Right lung (tissue), 10 donors: ENCODE results near the gene KCNJ10. TPM values are rescaled to one million over a fixed set of nuclear protein-coding genes. Genes with fewer than 3 reads are reported as not detected.
"Not testable (repeated sequence)": the region's sequence is repeated elsewhere in the genome, so short reads cannot be mapped to it uniquely, and the experiment has no call there.

Experiments
- DNase-seq, 2 donors: peaks; one replicate each; pipeline ENCODE4 v3.0.0-alpha.2; 2013
- long read RNA-seq, 8 donors: transcript quantifications; one replicate each; lab custom pipeline, GENCODE V29; 2026
- polyA plus RNA-seq, 5 donors: library from polyadenylated mRNA; unstranded; fragments of 120-200 nt; gene quantifications; one replicate each; pipeline versions ENCODE4 v1.2.1 to v1.2.3, GENCODE V29; 2013; ENCODE audit warnings: inconsistent platforms in 1 of 5, low replicate concordance in 1 of 5; ENCODE audit not compliant: insufficient read length in 5 of 5, insufficient read depth in 1 of 5

Gene KCNJ10
- polyA plus RNA-seq = under 1 TPM; 0.13 to 0.61 (median 0.37) TPM
- long read RNA-seq, donor 1 = 0 reads
- long read RNA-seq, donor 2 = 0 reads
- long read RNA-seq, donor 3 = 0 reads
- long read RNA-seq, donor 4 = 0 reads
- long read RNA-seq, donor 5 = 0 reads
- long read RNA-seq, donor 6 = 0 reads
- long read RNA-seq, donor 7 = 0 reads
- long read RNA-seq, donor 8 = 0 reads

GRCh38 chr1:160069460-160070231 is at the start of gene KCNJ10:
TSS of gene KCNJ10 (minus strand) at chr1:160070160. CDS start at chr1:160042532, 27,628 bp downstream.
- DNase-seq = no peak

- no peak for DNase-seq
Observed at GRCh38 chr1:160118928-160119327, 49.0 kb upstream of the KCNJ10 start.

GRCh38 chr1:160117709-160118183 is 47.8 kb upstream of the KCNJ10 start:
- peak; percentile 75 to 79 for DNase-seq

- no peak for DNase-seq
Observed at GRCh38 chr1:160117300-160117699, 47.3 kb upstream of the KCNJ10 start.

- DNase-seq = no peak
Observed at GRCh38 chr1:160116283-160117147, 46.6 kb upstream of the KCNJ10 start.

- DNase-seq = no peak
Observed at GRCh38 chr1:160115545-160116282, 45.8 kb upstream of the KCNJ10 start, which contains the start of gene ATP1A2. TSS of gene ATP1A2 (plus strand) at chr1:160115759. CDS start at chr1:160115862, 103 bp downstream.

- DNase-seq = no peak
Observed at GRCh38 chr1:160114085-160114484, 44.1 kb upstream of the KCNJ10 start.

GRCh38 chr1:160113407-160113806 is 43.4 kb upstream of the KCNJ10 start:
- DNase-seq = no peak

- DNase-seq = no peak
Observed at GRCh38 chr1:160112357-160112756, 42.4 kb upstream of the KCNJ10 start.

GRCh38 chr1:160111462-160111861 is 41.5 kb upstream of the KCNJ10 start:
- DNase-seq = not testable (repeated sequence)

GRCh38 chr1:160109686-160110085 is 39.7 kb upstream of the KCNJ10 start:
- no peak for DNase-seq

GRCh38 chr1:160108888-160109662 is 39.1 kb upstream of the KCNJ10 start:
- DNase-seq = no peak

GRCh38 chr1:160107512-160107911 is 37.6 kb upstream of the KCNJ10 start:
- DNase-seq = no peak

- no peak for DNase-seq
Observed at GRCh38 chr1:160105155-160105554, 35.2 kb upstream of the KCNJ10 start.

GRCh38 chr1:160104486-160104885 is 34.5 kb upstream of the KCNJ10 start:
- no peak for DNase-seq

- DNase-seq = no peak
Observed at GRCh38 chr1:160103658-160104408, 33.9 kb upstream of the KCNJ10 start.

- no peak for DNase-seq
Observed at GRCh38 chr1:160101717-160102522, 32.0 kb upstream of the KCNJ10 start.

- DNase-seq = peak; percentile 71 to 80
Observed at GRCh38 chr1:160101037-160101716, 31.2 kb upstream of the KCNJ10 start.
